Stimulated activated CD8-positive, alpha-beta memory T cell treated with anti-CD3 and anti-CD28 coated beads, Interleukin-12 subunit alpha, Interleukin-12 subunit beta, amount 100 ng/mL, for 4 hours (primary cell): ENCODE results near the gene BDH2.

Source experiments
- DNase-seq: peaks from one replicate; pipeline ENCODE4 v3.0.0-alpha.2; 2020; ENCODE audit warnings: low read depth

BDH2 gene

GRCh38 chr4:103099691-103100392, at the start of gene BDH2:
Gene BDH2, minus strand, starts transcription at chr4:103099834. Its CDS starts 3,580 bp downstream, at chr4:103096254.
- no peak for DNase-seq

GRCh38 chr4:103144926-103145325, 45.3 kb upstream of the BDH2 start:
- DNase-seq = no peak

- DNase-seq = no peak
Observed at GRCh38 chr4:103137446-103137827, 37.8 kb upstream of the BDH2 start.

GRCh38 chr4:103136671-103137445, 37.2 kb upstream of the BDH2 start:
- DNase-seq = no peak

GRCh38 chr4:103129174-103129573, 29.5 kb upstream of the BDH2 start:
- no peak for DNase-seq

GRCh38 chr4:103126126-103126525, 26.5 kb upstream of the BDH2 start:
- no peak for DNase-seq

- DNase-seq = no peak
Observed at GRCh38 chr4:103123114-103123513, 23.5 kb upstream of the BDH2 start.

- DNase-seq = no peak
Observed at GRCh38 chr4:103118166-103118565, 18.5 kb upstream of the BDH2 start.

GRCh38 chr4:103111598-103111997, 12.0 kb upstream of the BDH2 start:
- no peak for DNase-seq

- DNase-seq = no peak
Observed at GRCh38 chr4:103108542-103108941, 8.9 kb upstream of the BDH2 start.

GRCh38 chr4:103105558-103106356, 6.1 kb upstream of the BDH2 start:
- DNase-seq = no peak

GRCh38 chr4:103104886-103105285, 5.3 kb upstream of the BDH2 start:
- no peak for DNase-seq

- no peak for DNase-seq
Observed at GRCh38 chr4:103100691-103101090, 1.1 kb upstream of the BDH2 start.

GRCh38 chr4:103098756-103099440, 736 bp downstream of the BDH2 start:
- DNase-seq = no peak

GRCh38 chr4:103098341-103098740, 1.3 kb downstream of the BDH2 start:
- DNase-seq = no peak

GRCh38 chr4:103097112-103097511, 2.5 kb downstream of the BDH2 start:
- DNase-seq = no peak

GRCh38 chr4:103095080-103095479, 4.6 kb downstream of the BDH2 start:
- DNase-seq = no peak

GRCh38 chr4:103092245-103092644, 7.4 kb downstream of the BDH2 start:
- DNase-seq = no peak

- no peak for DNase-seq
Observed at GRCh38 chr4:103091601-103092223, 7.9 kb downstream of the BDH2 start.

GRCh38 chr4:103089481-103089880, 10.2 kb downstream of the BDH2 start:
- DNase-seq = no peak

GRCh38 chr4:103086551-103086950, 13.1 kb downstream of the BDH2 start:
- no peak for DNase-seq
